Sigmoid colon (tissue), 3 donors: ENCODE measurements around the gene TMEM106A.

ENCODE experiments used
- POLR2A ChIP-seq, 2 donors: fragments of 450-650 bp; IDR thresholded peaks; one replicate each; pipeline ENCODE4 v1.6.1; 2016; ENCODE audit warnings: antibody characterized with exemption in 2 of 2, mild to moderate bottlenecking in 2 of 2, moderate library complexity in 2 of 2
- TF ChIP-seq, protein P1 (sequence below), 4 experiments: fragments of 450-650 bp in 3 of 4; fragments of 200-600 bp in 1 of 4; IDR thresholded peaks; one replicate each; pipeline ENCODE4 v1.5.1; 2016 to 2019; ENCODE audit warnings: antibody characterized with exemption in 4 of 4, mild to moderate bottlenecking in 3 of 4, moderate library complexity in 2 of 4

DNA sequence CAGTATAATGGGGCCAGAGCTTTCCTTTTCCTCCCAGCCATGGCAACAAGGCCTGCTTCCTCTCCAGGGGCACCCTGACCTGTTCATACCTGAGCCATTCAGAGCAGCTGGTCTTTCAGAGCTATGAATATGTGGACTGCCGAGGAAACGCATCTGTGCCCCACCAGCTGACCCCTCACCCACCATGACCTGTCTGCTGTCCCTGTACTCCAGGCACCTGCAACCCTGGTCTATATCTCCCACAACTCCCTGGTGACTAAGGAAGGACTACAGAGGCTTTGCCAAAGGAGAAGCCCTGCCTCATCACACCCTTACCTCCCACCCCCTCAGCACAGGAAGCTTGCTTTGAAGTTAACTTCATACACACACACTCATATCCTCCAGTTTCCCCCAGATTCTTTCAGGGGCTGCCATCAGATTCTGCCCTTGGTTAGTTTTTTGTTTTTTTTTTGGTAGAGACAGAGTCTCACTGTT, 6.0 kb downstream of the TMEM106A start:
- TF ChIP-seq, protein P1, sequence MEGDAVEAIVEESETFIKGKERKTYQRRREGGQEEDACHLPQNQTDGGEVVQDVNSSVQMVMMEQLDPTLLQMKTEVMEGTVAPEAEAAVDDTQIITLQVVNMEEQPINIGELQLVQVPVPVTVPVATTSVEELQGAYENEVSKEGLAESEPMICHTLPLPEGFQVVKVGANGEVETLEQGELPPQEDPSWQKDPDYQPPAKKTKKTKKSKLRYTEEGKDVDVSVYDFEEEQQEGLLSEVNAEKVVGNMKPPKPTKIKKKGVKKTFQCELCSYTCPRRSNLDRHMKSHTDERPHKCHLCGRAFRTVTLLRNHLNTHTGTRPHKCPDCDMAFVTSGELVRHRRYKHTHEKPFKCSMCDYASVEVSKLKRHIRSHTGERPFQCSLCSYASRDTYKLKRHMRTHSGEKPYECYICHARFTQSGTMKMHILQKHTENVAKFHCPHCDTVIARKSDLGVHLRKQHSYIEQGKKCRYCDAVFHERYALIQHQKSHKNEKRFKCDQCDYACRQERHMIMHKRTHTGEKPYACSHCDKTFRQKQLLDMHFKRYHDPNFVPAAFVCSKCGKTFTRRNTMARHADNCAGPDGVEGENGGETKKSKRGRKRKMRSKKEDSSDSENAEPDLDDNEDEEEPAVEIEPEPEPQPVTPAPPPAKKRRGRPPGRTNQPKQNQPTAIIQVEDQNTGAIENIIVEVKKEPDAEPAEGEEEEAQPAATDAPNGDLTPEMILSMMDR (IDR thresholded peaks at IDR 0.05), result no peak
- no peak for TF ChIP-seq POLR2A (IDR thresholded peaks at IDR 0.05)
